Right lobe of liver (tissue), 6 donors: ENCODE data around the gene LCLAT1. TPM values are rescaled to one million over a fixed set of nuclear protein-coding genes. Genes with fewer than 3 reads are reported as not detected.
A peak's percentile ranks its signal among the peaks of the same experiment; 100 is the strongest.
"Not testable (repeated sequence)": the region's sequence is repeated elsewhere in the genome, so short reads cannot be mapped to it uniquely, and the experiment has no call there.

Experiments used
- ATAC-seq, 4 donors: fragments of 200-7000 bp; cut with Tn5 transposase; one replicate each; pipeline ENCODE4 v1.9.1; 2020; ENCODE audit warnings: mild to moderate bottlenecking in 4 of 4, moderate library complexity in 4 of 4
- DNase-seq, 3 donors: peaks; one replicate each; pipeline ENCODE4 v3.0.0-alpha.2; 2020
- H3K27ac ChIP-seq, 3 donors: fragments of 200-600 bp; one replicate each; pipeline ENCODE4 v1.8.0; 2022
- H3K27me3 ChIP-seq, 2 donors: fragments of 200-600 bp; one replicate each; pipeline ENCODE4 v1.8.0; 2022
- H3K36me3 ChIP-seq, 4 donors: fragments of 200-600 bp; sonication (generic) in 1 of 4; one replicate each; pipeline versions ENCODE4 v1.5.1 to v1.8.0; 2017 to 2022; ENCODE audit warnings: control low read depth in 1 of 4
- H3K4me1 ChIP-seq, 4 donors: fragments of 200-600 bp; sonication (generic) in 1 of 4; one replicate each; pipeline versions ENCODE4 v1.5.1 to v1.8.0; 2017 to 2022; ENCODE audit warnings: control low read depth in 1 of 4
- H3K4me3 ChIP-seq, 3 donors: fragments of 200-600 bp; one replicate each; pipeline ENCODE4 v1.8.0; 2022
- H3K9me3 ChIP-seq, 4 donors: fragments of 200-600 bp; sonication (generic) in 1 of 4; one replicate each; pipeline versions ENCODE4 v1.5.1 to v1.8.0; 2017 to 2022; ENCODE audit warnings: control low read depth in 1 of 4
- CTCF ChIP-seq, 4 donors: fragments of 200-600 bp in 3 of 4; fragments of 450-650 bp in 1 of 4; IDR thresholded peaks; one replicate each; pipeline versions ENCODE4 v1.5.1 to v1.8.0; 2016 to 2022; ENCODE audit warnings: antibody characterized with exemption in 4 of 4, mild to moderate bottlenecking in 2 of 4
- POLR2A ChIP-seq: fragments of 450-650 bp; IDR thresholded peaks from one replicate; pipeline ENCODE4 v1.6.1; 2017; ENCODE audit warnings: antibody characterized with exemption, mild to moderate bottlenecking
- WGBS: methylation state at CpG from one replicate; pipeline ENCODE4 v1.1.6; 2018; ENCODE audit warnings: low coverage, low lambda C conversion rate; ENCODE audit not compliant: insufficient coverage; ENCODE audit errors: missing lambda C conversion rate; 5-methylcytosine and 5-hydroxymethylcytosine counted together
- intact Hi-C, 2 donors: fragments of 100-400 bp; cut with DNase I; formaldehyde crosslinking; loops; one replicate each; pipeline versions ENCODE4 v1.11.2 to v1.14.1; 2022
- total RNA-seq, 6 experiments: library from RNA; depleted of rRNA in 2 of 6; stranded (reverse); fragments of >200 nt in 2 of 6; fragmentation: NEBNext Ultra II Directional in 3 of 6; extraction: Animal tissue kit (Norgen Biotek cat#: 25700) in 3 of 6; gene quantifications; one replicate each; pipeline versions ENCODE4 v1.1.0 to v1.2.4, GENCODE V29; 2016 to 2023
- donor health status: DM: no; HTN: yes; CAD: no.
- donor health status: DM: no; HTN: no; CAD: no.
- donor health status: DM: no; HTN: no; CAD: no.
- donor health status: DM: no; HTN: yes; CAD: no.
- donor health status: DM: no; HTN: yes; CAD: no.

LCLAT1 gene
- total RNA-seq, 6 experiments from 2014 or later = 11.1 to 14.0 (median 12.0) TPM

- Histone ChIP-seq H3K4me3 (no peak overlapping the region), H3K27me3 (no peaks in the 10 kb centered on the region), H3K9me3 (no peaks in the 10 kb centered on the region), H3K36me3 (no peaks in the 10 kb centered on the region), H3K27ac (no peak overlapping the region), H3K4me1 (no peaks in the 10 kb centered on the region)
- DNase-seq (no peak), ATAC-seq (no peak)
- WGBS = 82% methylated on average over 1 of the region's 1 CpG
- TF ChIP-seq POLR2A (no peak), CTCF (IDR thresholded peaks at IDR 0.05) (no peak)
- intact Hi-C loops = no loop called here
Measured at GRCh38 chr2:30492185-30492584, 45.1 kb downstream of the LCLAT1 start.

GRCh38 chr2:30492619-30493018 is 45.6 kb downstream of the LCLAT1 start:
- Histone ChIP-seq H3K36me3 (no peaks in the 10 kb centered on the region), H3K27ac (no peak overlapping the region), H3K9me3 (no peaks in the 10 kb centered on the region), H3K4me1 (no peaks in the 10 kb centered on the region), H3K27me3 (no peaks in the 10 kb centered on the region), H3K4me3 (no peak overlapping the region)
- no peak for TF ChIP-seq POLR2A
- no peak for TF ChIP-seq CTCF (IDR thresholded peaks at IDR 0.05)
- WGBS = 50% methylated on average over 1 of the region's 1 CpG
- ATAC-seq (no peak), DNase-seq (no peak)
- intact Hi-C loops = no loop called here

GRCh38 chr2:30493440-30493839 is 46.4 kb downstream of the LCLAT1 start:
- H3K9me3 ChIP-seq = no peaks in the 10 kb centered on the region
- intact Hi-C loops = no loop called here
- no peaks in the 10 kb centered on the region for H3K4me1 ChIP-seq
- TF ChIP-seq CTCF (IDR thresholded peaks at IDR 0.05) (no peak), POLR2A (no peak)
- H3K27ac ChIP-seq = no peak overlapping the region
- no peak overlapping the region for H3K4me3 ChIP-seq
- H3K27me3 ChIP-seq = no peaks in the 10 kb centered on the region
- WGBS = 90% methylated on average over 1 of the region's 1 CpG
- DNase-seq = no peak
- no peak for ATAC-seq
- no peaks in the 10 kb centered on the region for H3K36me3 ChIP-seq

GRCh38 chr2:30495896-30496295 is 48.9 kb downstream of the LCLAT1 start:
- WGBS = 67% methylated on average over 2 of the region's 2 CpGs
- H3K27ac ChIP-seq = not testable (repeated sequence)
- peak in 3 of 4 donors; percentile 26 to 60 (median 36) for ATAC-seq

GRCh38 chr2:30499681-30500080 is 52.6 kb downstream of the LCLAT1 start:
- Histone ChIP-seq H3K9me3 (no peaks in the 10 kb centered on the region), H3K4me3 (no peak overlapping the region), H3K27me3 (no peaks in the 10 kb centered on the region), H3K4me1 (no peaks in the 10 kb centered on the region), H3K36me3 (no peaks in the 10 kb centered on the region), H3K27ac (no peak overlapping the region)
- DNase-seq (no peak), ATAC-seq (no peak)
- intact Hi-C loops = no loop called here
- no peak for TF ChIP-seq POLR2A
- no peak for TF ChIP-seq CTCF (IDR thresholded peaks at IDR 0.05)

More at GRCh38 chr2:30495896-30496295, 48.9 kb downstream of the LCLAT1 start:
- intact Hi-C loops, H3K27me3 ChIP-seq, H3K9me3 ChIP-seq, H3K36me3 ChIP-seq, DNase-seq, H3K4me1 ChIP-seq, H3K4me3 ChIP-seq: not testable (repeated sequence)
